HG03139 (cell line): ENCODE data around the gene RFX6.
"Not testable (repeated sequence)": the region's sequence is repeated elsewhere in the genome, so short reads cannot be mapped to it uniquely, and the experiment has no call there.

Experiments
- ATAC-seq: cut with Tn5 transposase; IDR thresholded peaks from one replicate; pipeline ENCODE4 v1.9.1; 2021; ENCODE audit not compliant: unreplicated experiment

The RFX6 gene

GRCh38 chr6:116876635-116877611 lies at the start of gene RFX6:
RFX6 (plus strand) TSS chr6:116877242; CDS start chr6:116877276, 34 bp downstream.
- ATAC-seq = no peak

DNA sequence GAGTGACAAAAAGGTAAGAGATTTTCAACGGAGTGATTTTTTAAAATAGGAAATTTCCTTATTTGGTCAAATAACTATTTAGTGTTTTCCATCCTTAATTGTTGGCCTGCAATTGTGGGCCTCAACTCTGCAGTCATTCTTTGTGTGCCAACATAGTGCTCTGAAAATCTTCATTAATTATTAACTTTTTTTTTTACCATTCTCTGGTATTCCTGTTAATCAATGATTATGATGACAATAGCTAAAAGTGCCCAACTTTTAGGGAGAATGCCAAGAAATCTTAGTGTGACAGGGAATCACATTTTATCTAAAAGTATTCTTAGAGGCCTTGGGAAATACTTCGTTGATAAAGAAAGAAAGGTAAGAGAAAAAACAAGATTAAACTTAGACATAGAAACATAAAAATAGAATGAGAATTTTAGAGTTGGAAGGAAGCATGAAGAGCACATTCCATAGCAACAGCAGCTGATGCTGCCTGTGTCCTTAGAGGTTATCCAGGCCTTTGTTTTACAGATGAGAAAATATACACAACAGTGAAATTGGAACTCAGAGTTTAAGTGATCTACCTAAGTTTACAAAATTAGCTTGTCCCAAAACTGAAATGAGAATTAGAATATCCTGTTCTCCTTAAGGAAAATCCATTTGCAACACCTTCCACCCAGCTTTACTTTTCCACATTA lies 49.3 kb upstream of the RFX6 start:
- no peak for ATAC-seq

- no peak for ATAC-seq
Measured at GRCh38 chr6:116828983-116829382, 48.1 kb upstream of the RFX6 start, which contains the start of gene GPRC6A. GPRC6A (minus strand) TSS chr6:116829083; CDS start chr6:116829013, 70 bp downstream.

DNA sequence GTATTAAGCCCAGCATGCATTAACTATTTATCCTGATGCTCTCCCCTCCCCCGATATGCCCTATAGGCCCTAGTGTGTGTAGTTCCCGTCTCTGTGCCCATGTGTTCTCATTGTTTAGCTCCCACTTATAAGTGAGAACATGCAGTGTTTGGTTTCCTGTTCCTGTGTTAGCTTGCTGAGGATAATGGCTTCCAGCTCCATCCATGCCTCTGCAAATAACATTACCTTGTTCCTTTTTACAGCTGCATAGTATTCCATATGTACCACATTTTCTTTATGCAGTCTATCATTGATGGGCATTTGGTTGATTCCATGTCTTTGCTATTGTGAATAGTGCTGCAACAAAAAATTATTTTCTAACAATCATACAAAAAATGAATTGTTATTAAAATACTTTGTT lies 42.5 kb upstream of the RFX6 start:
- ATAC-seq = not testable (repeated sequence)

DNA sequence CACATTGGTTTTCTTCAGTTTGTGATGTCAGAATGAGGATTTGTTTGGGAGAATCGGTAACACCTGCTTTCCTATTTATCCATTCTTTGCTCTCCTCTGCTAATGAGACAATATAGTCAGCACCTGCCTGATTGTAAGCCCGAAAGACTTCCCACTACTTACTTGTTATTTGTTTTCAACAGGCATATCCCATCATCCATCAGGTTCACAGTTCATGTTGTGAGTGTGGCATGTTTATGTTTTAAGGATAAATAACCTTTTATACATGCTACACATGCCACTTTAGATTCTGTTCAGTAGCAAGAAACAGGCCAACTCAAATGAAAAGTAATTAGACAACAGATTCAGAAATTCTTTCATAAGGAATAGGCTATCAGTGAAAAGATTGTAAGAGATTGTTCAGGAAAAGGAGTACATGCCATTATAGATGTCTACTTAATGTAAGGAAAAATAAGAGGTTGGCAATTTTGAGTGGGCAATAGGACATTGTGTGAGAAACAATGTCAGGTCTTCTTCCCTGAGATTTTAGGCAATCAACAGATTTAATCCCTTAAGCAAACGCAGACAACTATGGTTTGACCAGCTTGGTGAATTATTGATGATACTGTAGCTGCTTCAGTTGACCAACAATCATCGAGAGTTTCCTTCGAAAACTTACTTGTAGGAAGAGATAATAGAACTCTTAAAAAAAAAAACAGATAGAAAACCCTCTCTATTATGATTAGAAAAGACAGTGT lies 40.3 kb upstream of the RFX6 start:
- no peak for ATAC-seq

DNA sequence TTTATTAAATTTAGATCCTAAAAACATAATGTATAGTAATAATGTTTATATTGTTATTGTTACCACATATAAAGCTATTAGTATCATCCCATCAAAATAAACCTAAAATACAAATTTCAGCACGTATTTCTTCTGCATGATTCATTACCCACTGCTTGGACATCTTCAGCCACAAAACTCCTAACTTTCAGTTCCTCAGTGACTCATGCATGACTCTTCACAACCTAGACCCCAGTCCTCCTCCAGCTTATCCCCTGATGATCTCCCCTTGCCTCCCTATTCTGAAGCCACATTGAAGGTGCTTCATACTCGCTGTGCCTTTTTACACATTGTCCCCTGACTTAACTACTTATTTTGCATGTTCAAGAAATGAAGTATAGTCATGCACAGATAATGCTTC lies 37.0 kb upstream of the RFX6 start:
- no peak for ATAC-seq

DNA sequence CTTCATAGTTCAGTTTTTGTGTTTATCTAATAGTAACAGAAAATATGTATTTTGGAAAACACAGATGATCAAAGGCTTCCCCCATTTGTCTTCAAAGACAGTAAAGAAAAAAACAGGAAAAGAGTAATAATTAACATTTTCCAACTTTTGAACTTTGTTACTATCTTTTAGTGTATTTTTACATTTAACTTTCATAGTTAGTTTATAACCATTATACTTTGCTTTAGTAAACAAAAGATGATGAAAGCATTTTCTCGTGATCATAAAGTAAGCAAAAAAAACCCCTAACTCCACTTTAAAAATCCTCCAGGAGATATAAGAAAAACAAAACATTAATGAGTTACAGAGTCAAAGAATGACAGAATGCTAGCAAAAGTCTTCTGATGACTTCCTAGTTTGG lies 34.6 kb upstream of the RFX6 start:
- ATAC-seq = no peak

GRCh38 chr6:116847227-116847626 lies 29.8 kb upstream of the RFX6 start:
- no peak for ATAC-seq

GRCh38 chr6:116858060-116858459 lies 19.0 kb upstream of the RFX6 start:
- ATAC-seq = no peak

- no peak for ATAC-seq
Measured at GRCh38 chr6:116859264-116859663, 17.8 kb upstream of the RFX6 start.

DNA sequence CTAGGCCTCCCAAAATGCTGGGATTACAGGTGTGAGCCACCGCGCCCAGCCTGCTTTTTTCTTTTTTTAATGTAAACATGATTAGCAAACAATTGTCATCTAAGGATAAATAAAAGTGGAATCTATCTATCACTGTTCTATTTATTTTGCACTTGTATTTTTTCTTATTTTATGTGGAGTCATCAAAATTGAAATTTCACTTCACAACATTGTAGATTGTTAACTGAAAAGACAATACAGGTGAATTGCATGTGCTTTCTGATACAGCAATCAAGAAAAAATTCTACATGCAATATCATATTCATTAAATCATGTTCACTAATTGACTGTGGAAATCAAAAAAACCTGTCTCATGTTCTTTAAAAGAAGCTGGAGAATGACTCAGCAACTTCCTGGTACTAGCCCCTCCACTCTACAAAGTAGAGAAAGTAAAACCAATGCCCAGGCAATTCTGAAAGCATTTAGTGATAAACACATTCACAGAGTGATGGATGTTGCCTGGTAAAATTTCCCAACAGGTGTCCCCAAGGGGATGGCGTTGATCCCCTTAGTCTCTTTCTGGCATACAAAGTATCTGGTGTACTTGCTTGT lies 10.7 kb upstream of the RFX6 start:
- ATAC-seq = peak; percentile 69

- no peak for ATAC-seq
Measured at GRCh38 chr6:116872771-116873170, 4.3 kb upstream of the RFX6 start.

- no peak for ATAC-seq
Measured at GRCh38 chr6:116876107-116876506, 935 bp upstream of the RFX6 start.

DNA sequence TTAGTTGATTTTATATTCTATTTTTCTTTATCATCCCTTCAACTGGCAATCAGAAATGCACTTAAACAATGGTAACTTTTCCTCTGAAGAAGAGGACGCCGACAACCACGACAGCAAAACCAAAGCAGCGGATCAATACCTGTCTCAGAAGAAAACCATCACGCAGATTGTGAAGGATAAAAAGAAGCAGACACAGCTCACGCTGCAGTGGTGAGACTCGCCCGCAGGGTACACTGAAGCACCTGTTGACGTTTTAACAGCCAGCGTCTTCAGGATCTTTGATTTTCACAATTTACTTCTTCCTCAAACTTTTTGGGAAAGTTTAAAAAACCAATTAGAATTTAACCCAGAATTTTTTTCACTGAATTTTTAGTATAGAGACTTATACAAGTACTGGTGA lies 701 bp downstream of the RFX6 start:
- no peak for ATAC-seq

DNA sequence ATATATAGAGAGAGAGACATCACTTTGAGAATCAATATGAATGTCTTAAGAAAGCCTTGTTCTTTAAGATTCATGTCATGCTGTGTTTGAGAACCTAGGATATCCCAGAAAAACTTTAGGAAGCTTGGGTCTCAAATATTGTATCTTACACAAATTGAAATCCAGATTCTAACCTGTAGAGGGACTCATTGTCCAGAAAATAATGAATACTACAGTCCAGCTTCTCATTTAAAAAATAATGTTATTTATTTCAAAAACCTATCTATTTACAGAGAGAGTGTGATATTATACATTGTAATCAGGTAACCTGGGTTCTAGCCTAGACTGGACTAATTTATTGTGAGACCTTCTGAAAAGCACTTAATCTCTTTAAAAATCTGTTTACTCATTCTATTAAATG lies 4.2 kb downstream of the RFX6 start:
- ATAC-seq = no peak

GRCh38 chr6:116883005-116883404 lies 6.0 kb downstream of the RFX6 start:
- no peak for ATAC-seq

- no peak for ATAC-seq
Measured at GRCh38 chr6:116884530-116884929, 7.5 kb downstream of the RFX6 start.

DNA sequence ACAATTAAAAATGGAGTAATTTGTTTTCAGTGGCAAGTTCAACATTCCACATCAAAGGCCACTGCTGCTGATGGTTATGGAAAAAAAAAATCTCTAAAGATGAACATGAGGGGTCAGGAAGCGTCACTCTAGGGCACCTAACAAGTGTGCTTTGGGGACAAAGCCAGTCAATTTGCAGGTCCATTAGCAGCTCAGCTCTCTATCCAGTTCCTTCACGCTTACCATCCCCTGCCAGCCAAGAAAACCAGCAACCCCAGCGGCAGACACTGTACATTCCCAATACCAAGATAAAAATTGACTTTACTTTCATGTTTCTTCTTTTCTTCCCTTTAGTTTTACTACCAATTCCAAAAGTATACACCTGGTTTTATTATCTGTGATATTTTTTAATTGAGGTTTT lies 10.1 kb downstream of the RFX6 start:
- ATAC-seq = no peak

- ATAC-seq = no peak
Measured at GRCh38 chr6:116887894-116888293, 10.9 kb downstream of the RFX6 start.

DNA sequence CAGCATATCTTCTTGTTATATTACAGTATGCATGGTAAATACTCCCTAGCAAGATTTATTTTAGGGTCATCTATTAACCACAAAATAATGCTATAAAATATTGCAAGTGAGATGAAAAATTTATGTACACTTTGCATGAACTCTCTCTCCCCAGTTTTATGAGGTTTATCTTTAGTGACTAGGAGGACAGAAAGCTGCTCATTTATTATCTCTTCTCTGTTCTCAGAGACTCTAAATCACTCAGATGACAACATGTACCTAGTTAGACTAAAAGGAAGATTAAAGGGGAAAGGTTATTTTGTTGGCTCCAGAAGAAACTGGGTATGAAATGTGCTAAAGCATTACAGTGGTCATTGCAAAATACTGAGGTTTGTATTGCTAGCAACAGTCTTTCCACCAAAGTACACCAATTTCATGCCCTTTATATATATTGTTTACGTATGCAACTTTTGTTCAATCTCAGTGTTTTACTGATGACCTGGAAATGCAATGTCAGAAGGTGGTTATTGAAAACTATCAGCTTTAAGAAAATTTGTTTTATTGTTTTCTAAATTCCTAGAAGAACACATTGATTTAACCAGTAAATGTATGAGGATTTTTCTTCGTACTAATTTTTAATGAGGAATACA lies 11.8 kb downstream of the RFX6 start:
- ATAC-seq = no peak

DNA sequence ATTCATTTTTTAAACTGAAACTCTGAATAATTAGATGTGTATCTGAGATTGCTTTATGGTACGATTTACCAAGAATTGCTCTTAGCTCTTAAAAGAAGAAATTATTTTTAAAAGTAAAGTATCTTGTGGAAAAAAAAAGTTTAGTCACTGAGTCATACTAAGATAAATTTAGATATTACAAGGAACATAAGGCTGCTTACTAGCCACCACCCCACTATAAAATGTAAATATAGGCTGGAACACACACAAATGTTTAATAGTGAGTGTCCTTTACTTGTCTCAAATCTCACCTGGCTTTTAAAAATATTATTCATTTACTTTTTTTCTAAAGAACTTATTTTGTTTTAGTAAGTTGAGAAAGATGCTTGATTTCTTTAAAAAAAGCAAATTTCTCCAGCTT lies 17.6 kb downstream of the RFX6 start:
- ATAC-seq = no peak
